GM19463 (cell line): Measurements from ENCODE around the gene ALDH1A3.

ENCODE experiments used
- ATAC-seq: cut with Tn5 transposase; IDR thresholded peaks from one replicate; pipeline ENCODE4 v1.9.1; 2021; ENCODE audit warnings: mild to moderate bottlenecking, moderate library complexity; ENCODE audit not compliant: unreplicated experiment

ALDH1A3 gene

GRCh38 chr15:100880897-100881242 lies 1.2 kb downstream of the ALDH1A3 start:
- no peak for ATAC-seq

GRCh38 chr15:100881573-100882336 lies 2.1 kb downstream of the ALDH1A3 start:
- ATAC-seq: no peak

GRCh38 chr15:100885116-100885515 lies 5.5 kb downstream of the ALDH1A3 start:
- ATAC-seq: no peak

- no peak for ATAC-seq
These were observed 6.2 kb downstream of the ALDH1A3 start for GRCh38 chr15:100885811-100886210.

GRCh38 chr15:100887211-100887913 lies 7.7 kb downstream of the ALDH1A3 start:
- ATAC-seq: no peak

GRCh38 chr15:100889385-100890050 lies 9.9 kb downstream of the ALDH1A3 start:
- ATAC-seq: no peak

GRCh38 chr15:100890051-100890720 lies 10.6 kb downstream of the ALDH1A3 start:
- ATAC-seq: no peak

GRCh38 chr15:100890850-100891249 lies 11.2 kb downstream of the ALDH1A3 start:
- ATAC-seq: no peak

GRCh38 chr15:100891307-100892012 lies 11.8 kb downstream of the ALDH1A3 start:
- no peak for ATAC-seq

- no peak for ATAC-seq
These were observed 12.4 kb downstream of the ALDH1A3 start for GRCh38 chr15:100892013-100892355.

GRCh38 chr15:100893261-100893963 lies 13.8 kb downstream of the ALDH1A3 start:
- no peak for ATAC-seq

- no peak for ATAC-seq
These were observed 14.3 kb downstream of the ALDH1A3 start for GRCh38 chr15:100893964-100894295.

- no peak for ATAC-seq
These were observed 16.1 kb downstream of the ALDH1A3 start for GRCh38 chr15:100895721-100896120.

- no peak for ATAC-seq
These were observed 17.9 kb downstream of the ALDH1A3 start for GRCh38 chr15:100897221-100898151.

- no peak for ATAC-seq
These were observed 18.5 kb downstream of the ALDH1A3 start for GRCh38 chr15:100898152-100898490.

- ATAC-seq: no peak
These were observed 19.2 kb downstream of the ALDH1A3 start for GRCh38 chr15:100898661-100899462.

- no peak for ATAC-seq
These were observed 20.0 kb downstream of the ALDH1A3 start for GRCh38 chr15:100899601-100900000.

GRCh38 chr15:100900136-100900794 lies 20.6 kb downstream of the ALDH1A3 start:
- ATAC-seq: no peak
